HUES48 (cell line): ENCODE measurements around the gene C4A.
"Not testable (repeated sequence)": the region's sequence is repeated elsewhere in the genome, so short reads cannot be mapped to it uniquely, and the experiment has no call there.

Experiments
- H3K27ac ChIP-seq: one replicate; pipeline ENCODE4 v1.7.0; 2013; ENCODE audit warnings: low read depth, low read length, inconsistent platforms
- H3K27me3 ChIP-seq: 2 replicates; pipeline ENCODE4 v1.6.1; 2013; ENCODE audit warnings: mild to moderate bottlenecking, low read length; ENCODE audit not compliant: control insufficient read depth, insufficient read depth
- H3K36me3 ChIP-seq: 2 replicates; pipeline ENCODE4 v1.6.1; 2013; ENCODE audit warnings: low read length; ENCODE audit not compliant: control insufficient read depth, insufficient read depth
- H3K4me1 ChIP-seq: 2 replicates; pipeline ENCODE4 v1.6.1; 2013; ENCODE audit warnings: mild to moderate bottlenecking, low read length; ENCODE audit not compliant: control insufficient read depth, insufficient read depth
- H3K4me3 ChIP-seq: 2 replicates; pipeline ENCODE4 v1.5.1; 2013; ENCODE audit warnings: mild to moderate bottlenecking, low read depth, low read length
- H3K9ac ChIP-seq: 2 replicates; pipeline ENCODE4 v1.6.1; 2013; ENCODE audit warnings: mild to moderate bottlenecking, low read depth, low read length, moderate library complexity
- H3K9me3 ChIP-seq: 2 replicates; pipeline ENCODE4 v1.6.1; 2013; ENCODE audit warnings: low read length; ENCODE audit not compliant: control insufficient read depth, insufficient read depth

C4A gene

GRCh38 chr6:32009537-32009936, 27.7 kb downstream of the C4A start:
- not testable (repeated sequence) for H3K9ac ChIP-seq, H3K4me1 ChIP-seq, H3K27ac ChIP-seq, H3K9me3 ChIP-seq, H3K27me3 ChIP-seq, H3K4me3 ChIP-seq, H3K36me3 ChIP-seq

GRCh38 chr6:32010856-32011530, 29.1 kb downstream of the C4A start:
- not testable (repeated sequence) for H3K9me3 ChIP-seq, H3K27ac ChIP-seq, H3K9ac ChIP-seq, H3K27me3 ChIP-seq, H3K4me1 ChIP-seq, H3K36me3 ChIP-seq, H3K4me3 ChIP-seq

- H3K27ac ChIP-seq, H3K4me1 ChIP-seq, H3K27me3 ChIP-seq, H3K9me3 ChIP-seq, H3K4me3 ChIP-seq, H3K9ac ChIP-seq, H3K36me3 ChIP-seq: not testable (repeated sequence)
Observed at GRCh38 chr6:32012941-32013617, 31.2 kb downstream of the C4A start.

GRCh38 chr6:32013738-32014137, 31.9 kb downstream of the C4A start:
- H3K27ac ChIP-seq, result not testable (repeated sequence)

GRCh38 chr6:32014547-32014946, 32.7 kb downstream of the C4A start, which contains the start of gene C4B:
Gene C4B (plus strand): TSS chr6:32014795. CDS start chr6:32014846, 51 bp downstream.
- not testable (repeated sequence) for H3K4me1 ChIP-seq

More at GRCh38 chr6:32013738-32014137, 31.9 kb downstream of the C4A start:
- H3K4me1 ChIP-seq, H3K36me3 ChIP-seq, H3K9ac ChIP-seq, H3K9me3 ChIP-seq, H3K27me3 ChIP-seq, H3K4me3 ChIP-seq: not testable (repeated sequence)

GRCh38 chr6:32022100-32022499, 40.2 kb downstream of the C4A start:
- H3K9me3 ChIP-seq, H3K4me1 ChIP-seq, H3K4me3 ChIP-seq, H3K27me3 ChIP-seq, H3K27ac ChIP-seq, H3K9ac ChIP-seq, H3K36me3 ChIP-seq: not testable (repeated sequence)

More at GRCh38 chr6:32014547-32014946, 32.7 kb downstream of the C4A start, which contains the start of gene C4B:
- H3K9me3 ChIP-seq, H3K4me3 ChIP-seq, H3K9ac ChIP-seq, H3K27ac ChIP-seq, H3K27me3 ChIP-seq, H3K36me3 ChIP-seq: not testable (repeated sequence)

- H3K4me1 ChIP-seq, H3K9ac ChIP-seq, H3K27ac ChIP-seq, H3K9me3 ChIP-seq, H3K36me3 ChIP-seq, H3K4me3 ChIP-seq, H3K27me3 ChIP-seq: not testable (repeated sequence)
Observed at GRCh38 chr6:32028631-32029030, 46.8 kb downstream of the C4A start.

- H3K4me3 ChIP-seq, H3K4me1 ChIP-seq, H3K9me3 ChIP-seq, H3K36me3 ChIP-seq, H3K9ac ChIP-seq, H3K27me3 ChIP-seq, H3K27ac ChIP-seq: not testable (repeated sequence)
Observed at GRCh38 chr6:32029553-32029952, 47.7 kb downstream of the C4A start.

- H3K27ac ChIP-seq, H3K27me3 ChIP-seq, H3K4me1 ChIP-seq, H3K9ac ChIP-seq, H3K36me3 ChIP-seq, H3K4me3 ChIP-seq, H3K9me3 ChIP-seq: not testable (repeated sequence)
Observed at GRCh38 chr6:32035283-32036013, 53.6 kb downstream of the C4A start.

GRCh38 chr6:32037136-32037535, 55.3 kb downstream of the C4A start:
- not testable (repeated sequence) for H3K4me3 ChIP-seq, H3K9me3 ChIP-seq, H3K9ac ChIP-seq, H3K27me3 ChIP-seq, H3K36me3 ChIP-seq, H3K4me1 ChIP-seq, H3K27ac ChIP-seq
